ENCODE data around the gene TSTD1.

Gene TSTD1

DNA sequence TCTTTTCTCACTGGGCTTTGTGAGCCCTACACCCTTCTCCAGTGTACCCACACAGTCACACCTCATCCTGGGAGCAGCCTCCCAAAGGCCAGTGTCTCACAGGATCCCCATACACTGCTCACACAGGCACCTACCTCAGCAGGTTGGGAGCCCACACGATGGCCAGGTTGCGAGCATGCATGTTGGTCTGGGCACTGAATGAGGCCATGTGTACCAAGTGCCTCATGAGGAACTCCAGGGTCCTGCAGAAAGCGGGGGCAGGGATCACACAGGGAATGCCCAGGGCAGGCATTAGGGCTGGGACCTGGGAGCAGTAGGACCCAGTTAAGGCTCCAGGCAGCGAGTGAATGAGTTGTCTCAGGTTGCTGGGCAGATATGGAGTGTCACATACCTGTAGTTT lies 15.5 kb upstream of the TSTD1 start:
- TF ChIP-seq, protein P1, sequence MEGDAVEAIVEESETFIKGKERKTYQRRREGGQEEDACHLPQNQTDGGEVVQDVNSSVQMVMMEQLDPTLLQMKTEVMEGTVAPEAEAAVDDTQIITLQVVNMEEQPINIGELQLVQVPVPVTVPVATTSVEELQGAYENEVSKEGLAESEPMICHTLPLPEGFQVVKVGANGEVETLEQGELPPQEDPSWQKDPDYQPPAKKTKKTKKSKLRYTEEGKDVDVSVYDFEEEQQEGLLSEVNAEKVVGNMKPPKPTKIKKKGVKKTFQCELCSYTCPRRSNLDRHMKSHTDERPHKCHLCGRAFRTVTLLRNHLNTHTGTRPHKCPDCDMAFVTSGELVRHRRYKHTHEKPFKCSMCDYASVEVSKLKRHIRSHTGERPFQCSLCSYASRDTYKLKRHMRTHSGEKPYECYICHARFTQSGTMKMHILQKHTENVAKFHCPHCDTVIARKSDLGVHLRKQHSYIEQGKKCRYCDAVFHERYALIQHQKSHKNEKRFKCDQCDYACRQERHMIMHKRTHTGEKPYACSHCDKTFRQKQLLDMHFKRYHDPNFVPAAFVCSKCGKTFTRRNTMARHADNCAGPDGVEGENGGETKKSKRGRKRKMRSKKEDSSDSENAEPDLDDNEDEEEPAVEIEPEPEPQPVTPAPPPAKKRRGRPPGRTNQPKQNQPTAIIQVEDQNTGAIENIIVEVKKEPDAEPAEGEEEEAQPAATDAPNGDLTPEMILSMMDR (IDR thresholded peaks at IDR 0.05) = no peak
- no peak for TF ChIP-seq ZFX (IDR thresholded peaks at IDR 0.05; ENCODE audit: borderline replicate concordance)
- no peak overlapping the region for H3K27ac ChIP-seq

DNA sequence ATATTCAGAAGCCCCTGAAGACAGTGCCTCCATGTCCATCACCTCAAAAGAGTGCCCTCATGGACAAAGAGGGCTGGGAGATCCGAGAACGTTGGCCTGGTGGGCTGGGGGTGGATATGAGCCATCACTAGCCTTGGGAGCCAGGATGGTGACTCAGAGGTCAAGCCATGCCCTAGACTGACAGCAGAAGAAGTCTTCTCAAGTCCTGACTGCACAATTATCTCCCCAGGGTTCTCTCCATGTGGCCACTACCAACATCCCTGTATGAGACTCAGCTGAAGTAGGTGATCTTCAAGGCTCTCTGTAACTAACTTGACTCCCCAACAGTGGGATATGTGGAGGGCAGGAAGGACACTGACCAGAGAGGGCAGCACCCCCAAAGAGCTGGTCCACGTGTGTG lies 14.1 kb upstream of the TSTD1 start:
- no peak for TF ChIP-seq ZFX (IDR thresholded peaks at IDR 0.05; ENCODE audit: borderline replicate concordance)
- TF ChIP-seq, protein P1 (IDR thresholded peaks at IDR 0.05) = no peak
- H3K27ac ChIP-seq = no peak overlapping the region

DNA sequence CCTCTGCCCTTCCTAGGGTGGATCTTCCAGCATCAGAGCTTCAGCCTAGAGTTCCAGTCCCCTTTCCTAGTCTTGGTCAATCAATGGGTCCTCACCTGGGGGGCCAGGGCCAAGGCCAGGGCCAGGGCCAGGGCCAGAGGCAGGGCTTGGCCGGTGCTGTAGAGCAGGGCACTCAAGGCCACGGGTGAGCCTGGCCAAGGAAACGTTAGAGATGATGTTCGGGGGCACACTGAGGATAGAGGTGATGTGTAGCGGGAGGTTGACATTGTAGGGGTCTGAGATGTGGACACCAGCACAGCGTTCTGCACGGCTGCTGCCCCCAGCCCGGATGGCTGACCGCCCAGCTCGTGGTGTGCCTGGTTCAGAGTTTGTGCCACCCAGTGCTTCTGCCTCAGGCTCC lies 12.5 kb upstream of the TSTD1 start:
- TF ChIP-seq ZFX (IDR thresholded peaks at IDR 0.05; ENCODE audit: borderline replicate concordance) = no peak
- TF ChIP-seq, protein P1 (IDR thresholded peaks at IDR 0.05) = no peak
- no peak overlapping the region for H3K27ac ChIP-seq

DNA sequence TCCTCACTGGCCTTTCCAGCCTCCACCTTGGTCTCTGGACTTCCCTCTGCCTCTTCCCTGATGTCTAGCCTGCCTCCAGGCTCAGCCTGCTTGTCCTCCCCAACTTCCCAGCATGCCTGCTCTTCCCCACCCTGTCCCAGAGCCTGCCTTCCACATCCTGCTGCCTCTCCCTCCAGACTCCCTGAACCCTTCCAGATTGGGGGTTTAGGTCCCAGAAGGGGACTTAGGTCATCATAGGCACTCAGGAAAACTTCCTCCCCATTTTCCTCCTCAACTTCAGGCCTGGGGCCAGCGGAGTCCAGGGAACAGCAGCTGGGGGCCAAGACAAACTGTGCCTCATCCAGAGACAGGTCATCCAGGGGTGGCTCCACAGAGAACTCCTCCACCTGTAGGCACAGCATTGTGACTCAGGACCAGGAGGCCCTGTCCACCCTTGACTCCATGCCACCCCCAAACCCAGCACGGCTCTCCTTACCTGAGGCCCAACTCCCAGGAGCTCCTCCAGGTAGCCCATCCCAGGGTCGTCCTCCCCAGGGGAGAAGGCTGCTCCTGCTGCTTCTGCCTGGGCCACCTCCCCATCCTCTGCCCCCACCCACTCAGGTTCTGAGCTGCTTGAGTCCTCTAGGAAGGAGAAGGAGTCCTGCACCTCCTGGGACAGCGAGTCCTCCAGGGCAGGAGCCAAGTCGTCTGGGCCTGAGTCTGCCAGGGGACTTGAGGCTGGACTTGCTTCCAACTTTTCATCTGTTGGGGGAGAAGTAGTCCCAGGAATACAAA lies 10.4 kb upstream of the TSTD1 start:
- TF ChIP-seq ZFX (IDR thresholded peaks at IDR 0.05; ENCODE audit: borderline replicate concordance) = no peak
- TF ChIP-seq, protein P1 (IDR thresholded peaks at IDR 0.05) = no peak
- no peak overlapping the region for H3K27ac ChIP-seq

DNA sequence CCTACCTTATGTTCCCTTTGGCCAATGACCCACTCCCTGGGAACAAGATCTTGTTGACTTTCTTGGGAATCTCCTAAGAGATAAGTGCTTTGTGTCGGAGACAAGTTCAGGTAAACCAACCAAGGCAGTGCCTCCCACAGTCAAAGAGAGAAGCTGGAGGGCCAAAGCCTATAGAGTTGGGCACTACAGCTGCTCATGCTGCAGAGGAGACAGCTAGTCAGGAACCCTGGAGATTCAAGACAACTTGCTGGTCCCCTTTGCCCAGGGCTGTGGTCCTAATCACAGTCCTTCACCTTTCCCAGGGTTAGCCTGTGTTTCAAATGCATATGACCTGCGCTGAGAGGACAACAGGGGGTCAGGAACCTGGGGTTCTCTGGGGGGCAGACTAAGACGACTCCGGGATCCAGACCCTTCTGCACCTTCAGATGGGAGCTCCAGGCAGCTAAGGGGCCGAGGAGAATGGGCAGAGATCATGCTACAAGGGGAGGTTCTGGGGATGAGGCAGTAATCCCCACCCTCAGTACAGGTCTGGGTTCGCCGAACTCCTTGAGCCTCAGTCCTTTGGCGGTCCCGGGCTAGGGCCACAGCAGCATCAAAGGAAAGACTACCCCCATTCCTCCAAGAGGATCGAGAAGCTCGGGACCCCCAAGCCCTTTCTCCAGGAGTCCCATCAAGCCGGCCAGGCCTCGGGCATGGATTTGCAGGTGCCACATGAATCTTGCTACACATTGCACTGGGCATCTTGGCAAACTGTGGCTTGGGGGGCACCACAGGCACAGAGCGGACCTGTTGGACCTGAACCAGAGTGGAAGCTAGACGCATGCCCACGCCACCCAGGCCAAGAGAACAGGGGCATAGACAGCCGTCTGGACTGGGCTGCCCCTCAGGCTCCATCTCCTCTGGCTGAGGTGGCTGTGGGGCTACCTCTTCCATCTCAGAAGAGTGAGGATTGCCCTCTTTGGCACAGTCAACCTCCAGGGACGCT lies 9.0 kb upstream of the TSTD1 start:
- no peak overlapping the region for H3K27ac ChIP-seq
- TF ChIP-seq, protein P1 (IDR thresholded peaks at IDR 0.05) = no peak
- no peak for TF ChIP-seq ZFX (IDR thresholded peaks at IDR 0.05; ENCODE audit: borderline replicate concordance)

DNA sequence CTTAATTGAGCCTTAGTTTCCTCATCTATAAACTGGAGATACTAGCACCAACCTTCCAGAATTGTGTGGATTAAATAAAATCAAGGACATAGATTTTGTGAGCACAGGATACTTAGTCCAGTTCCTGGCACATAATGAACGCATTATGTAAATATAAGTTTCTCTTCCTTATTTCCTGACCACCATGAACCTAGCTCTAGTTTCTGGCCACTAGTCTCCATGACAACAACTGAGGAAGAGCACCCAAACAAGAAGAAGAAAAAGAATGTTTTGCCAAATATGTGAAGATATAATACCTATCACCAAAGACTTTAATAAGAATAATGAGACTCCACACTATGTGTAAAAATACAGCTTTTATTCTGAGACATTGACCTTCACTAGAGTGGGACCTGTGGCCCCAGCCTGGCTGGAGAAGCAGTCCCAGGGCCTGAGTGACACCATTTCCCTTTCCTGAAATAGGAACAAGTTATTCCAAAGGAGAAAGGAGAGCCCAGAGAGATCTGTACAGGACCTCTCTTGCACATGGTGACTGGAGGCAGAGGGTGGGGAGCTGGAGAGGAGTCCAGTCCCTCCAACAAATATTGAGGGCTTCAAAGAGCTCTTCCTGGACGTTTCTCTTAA lies 8.0 kb upstream of the TSTD1 start:
- peak overlapping the region; percentile 95 for H3K27ac ChIP-seq
- TF ChIP-seq, protein P1 (IDR thresholded peaks at IDR 0.05) = no peak
- TF ChIP-seq ZFX (IDR thresholded peaks at IDR 0.05; ENCODE audit: borderline replicate concordance) = no peak
